Heart right ventricle (tissue), 16 donors: Measurements from ENCODE around the gene NGEF. TPM values are rescaled to one million over a fixed set of nuclear protein-coding genes. Genes with fewer than 3 reads are reported as not detected.

Source experiments
- ATAC-seq, 8 donors: fragments of 200-7000 bp; cut with Tn5 transposase; one replicate each; pipeline ENCODE4 v1.9.1; 2020; ENCODE audit warnings: mild to moderate bottlenecking in 8 of 8, moderate library complexity in 8 of 8, moderate number of reproducible peaks in 1 of 8
- DNase-seq, 2 donors: peaks; one replicate each; pipeline ENCODE4 v3.0.0-alpha.2; 2020
- H3K27ac ChIP-seq, 10 donors: fragments of 200-600 bp; sonication (generic) in 2 of 10; one replicate each; pipeline versions ENCODE4 v1.5.0 to v1.8.0; 2020 to 2022; ENCODE audit warnings: mild to moderate bottlenecking in 3 of 10
- H3K27me3 ChIP-seq, 7 donors: fragments of 200-600 bp; one replicate each; pipeline ENCODE4 v1.8.0; 2021 to 2022; ENCODE audit warnings: mild to moderate bottlenecking in 2 of 7
- H3K36me3 ChIP-seq, 9 donors: fragments of 200-600 bp; sonication (generic) in 1 of 9; one replicate each; pipeline versions ENCODE4 v1.5.0 to v1.8.0; 2020 to 2022; ENCODE audit warnings: mild to moderate bottlenecking in 2 of 9
- H3K4me1 ChIP-seq, 9 donors: fragments of 200-600 bp; sonication (generic) in 1 of 9; one replicate each; pipeline versions ENCODE4 v1.5.0 to v1.8.0; 2020 to 2022; ENCODE audit warnings: mild to moderate bottlenecking in 4 of 9
- H3K4me3 ChIP-seq, 10 donors: fragments of 200-600 bp; sonication (generic) in 2 of 10; one replicate each; pipeline versions ENCODE4 v1.5.0 to v1.8.0; 2020 to 2022; ENCODE audit warnings: mild to moderate bottlenecking in 7 of 10, moderate library complexity in 2 of 10
- H3K9me3 ChIP-seq, 11 donors: fragments of 200-600 bp in 10 of 11; sonication (generic) in 2 of 11; one replicate each; pipeline versions ENCODE4 v1.5.0 to v1.8.0; 2013 to 2022; ENCODE audit warnings: mild to moderate bottlenecking in 2 of 11, control low read depth in 1 of 11, moderate library complexity in 1 of 11
- WGBS, 2 donors: extraction: QIAGEN DNeasy Blood & Tissue Kit; methylation state at CpG; one replicate each; pipeline ENCODE4 v1.1.7; 2013; ENCODE audit warnings: inconsistent platforms in 1 of 2; 5-methylcytosine and 5-hydroxymethylcytosine counted together
- intact Hi-C, 10 donors: fragments of 100-400 bp; cut with DNase I; formaldehyde crosslinking; loops; one replicate each; pipeline versions ENCODE4 v1.11.1 to v1.14.2; 2022
- polyA plus RNA-seq, 2 donors: library from polyadenylated mRNA; stranded (reverse); fragments of 200-250 nt; gene quantifications; one replicate each; pipeline ENCODE4 v1.2.3, GENCODE V29; 2013
- total RNA-seq, 10 donors: library from RNA; stranded (reverse); fragmentation: NEBNext Ultra II Directional in 3 of 10; extraction: Animal tissue kit (Norgen Biotek cat#: 25700) in 3 of 10; gene quantifications; one replicate each; pipeline versions ENCODE4 v1.2.1 to v1.2.4, GENCODE V29; 2021 to 2023
- TF ChIP-seq, protein P1 (sequence below), 9 donors: fragments of 200-600 bp; sonication (generic) in 2 of 9; IDR thresholded peaks; one replicate each; pipeline versions ENCODE4 v1.5.0 to v1.8.0; 2021 to 2022; ENCODE audit warnings: antibody characterized with exemption in 9 of 9, mild to moderate bottlenecking in 5 of 9, moderate library complexity in 1 of 9
- donor health status: Arrhythmogenic right ventricular cardiomyopathy.
- donor health status: ischemic (EF 13 %, LVEDD 7.1; RV severe dilation, severe dysfunction).
- donor health status: healthy with polysubstance abuse.
- donor health status: DM: no; HTN: yes; CAD: no.
- donor health status: DM: no; HTN: no; CAD: no.
- donor health status: ischemic (EF 25% LVEDD 6.9; RV normal size, moderate dysfunction).
- donor health status: ischemic (EF 25% LVEDD 5.7; RV mildly dilated, moderate dysfunction).
- donor health status: healthy.
- donor health status: DM: yes; HTN: yes; CAD: no.
- donor health status: Ischemic cardiomyopathy.
- donor health status: ischemic (EF 35%, LVEDD 5.7; RV mildly dilated, moderate dysfunction).
- donor health status: nonischemic (EF 11% LVEDD 7.7; RV severe dilation, severe dysfunction).
- donor health status: DM: yes; HTN: yes; CAD: no.
- donor health status: PGD.
- donor health status: ischemic (EF 29% LVEDD 5.4; RV normal size, mild dysfunction).
- donor health status: nonischemic (EF 23%, LVEDD 6.1; RV moderate dilation, normal function).

Gene NGEF
- total and polyA plus RNA-seq, 12 donors = 0.27 to 0.75 (median 0.54) TPM; not detected in 3

DNA sequence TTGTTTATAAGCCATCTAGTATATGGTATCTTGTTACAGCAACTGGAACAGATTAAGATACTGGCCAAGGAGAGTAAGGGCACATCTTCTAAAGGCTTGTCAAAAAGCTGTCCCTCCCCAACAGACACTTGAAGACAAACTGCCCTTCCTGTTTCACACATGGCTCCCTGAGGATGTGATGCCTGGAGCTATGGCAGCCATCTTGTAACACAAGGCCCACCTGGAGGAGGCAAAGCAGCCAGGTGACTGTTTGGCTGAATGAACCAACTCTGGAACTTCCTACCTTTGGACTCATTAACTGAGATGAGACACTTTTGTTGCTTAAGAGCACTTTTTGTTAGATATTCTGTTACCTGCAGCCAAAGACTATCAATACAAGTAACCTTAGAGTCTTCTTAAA is 88.6 kb downstream of the NGEF start:
- Histone ChIP-seq H3K4me1 (peaks cover 0 to 23% (median 14%) of the 10 kb centered on the region in 9 donors), H3K9me3 (peaks cover 0 to 6% (median 0%) of the 10 kb centered on the region in 11 donors), H3K4me3 (no peak overlapping the region), H3K27ac (no peak overlapping the region), H3K36me3 (no peaks in the 10 kb centered on the region), H3K27me3 (peaks cover 23 to 85% (median 76%) of the 10 kb centered on the region in 7 donors)
- DNase-seq (no peak), ATAC-seq (no peak)
- TF ChIP-seq, protein P1, sequence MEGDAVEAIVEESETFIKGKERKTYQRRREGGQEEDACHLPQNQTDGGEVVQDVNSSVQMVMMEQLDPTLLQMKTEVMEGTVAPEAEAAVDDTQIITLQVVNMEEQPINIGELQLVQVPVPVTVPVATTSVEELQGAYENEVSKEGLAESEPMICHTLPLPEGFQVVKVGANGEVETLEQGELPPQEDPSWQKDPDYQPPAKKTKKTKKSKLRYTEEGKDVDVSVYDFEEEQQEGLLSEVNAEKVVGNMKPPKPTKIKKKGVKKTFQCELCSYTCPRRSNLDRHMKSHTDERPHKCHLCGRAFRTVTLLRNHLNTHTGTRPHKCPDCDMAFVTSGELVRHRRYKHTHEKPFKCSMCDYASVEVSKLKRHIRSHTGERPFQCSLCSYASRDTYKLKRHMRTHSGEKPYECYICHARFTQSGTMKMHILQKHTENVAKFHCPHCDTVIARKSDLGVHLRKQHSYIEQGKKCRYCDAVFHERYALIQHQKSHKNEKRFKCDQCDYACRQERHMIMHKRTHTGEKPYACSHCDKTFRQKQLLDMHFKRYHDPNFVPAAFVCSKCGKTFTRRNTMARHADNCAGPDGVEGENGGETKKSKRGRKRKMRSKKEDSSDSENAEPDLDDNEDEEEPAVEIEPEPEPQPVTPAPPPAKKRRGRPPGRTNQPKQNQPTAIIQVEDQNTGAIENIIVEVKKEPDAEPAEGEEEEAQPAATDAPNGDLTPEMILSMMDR (IDR thresholded peaks at IDR 0.05) = no peak
- intact Hi-C loops = no loop called here

DNA sequence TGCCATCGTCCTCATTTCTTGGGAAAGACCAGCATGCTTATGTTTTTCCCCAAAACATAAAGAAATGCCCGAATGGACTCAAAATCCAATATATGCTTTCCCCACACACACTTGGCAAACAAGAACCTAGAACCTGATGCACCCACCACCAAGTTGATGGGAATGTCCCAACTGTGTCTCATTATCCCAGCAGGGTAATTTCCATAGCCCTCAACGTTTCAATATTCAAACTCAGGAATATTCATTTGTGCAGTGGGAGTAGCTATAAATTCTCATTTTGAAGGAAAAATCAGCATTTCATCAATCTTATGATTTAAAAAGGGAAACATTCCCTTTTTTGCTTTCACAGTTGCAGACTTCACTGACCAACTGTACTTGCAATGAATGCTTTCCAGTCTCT is 92.3 kb downstream of the NGEF start:
- Histone ChIP-seq H3K27ac (no peak overlapping the region), H3K36me3 (no peaks in the 10 kb centered on the region), H3K4me3 (no peak overlapping the region), H3K4me1 (no peaks in the 10 kb centered on the region), H3K27me3 (peaks cover 0 to 89% (median 77%) of the 10 kb centered on the region in 7 donors), H3K9me3 (peaks cover 0 to 6% (median 0%) of the 10 kb centered on the region in 11 donors)
- intact Hi-C loops = no loop called here
- ATAC-seq (no peak), DNase-seq (no peak)
- WGBS, 2 donors = 69 to 72% methylated on average over 3 of the region's 3 CpGs
- TF ChIP-seq, protein P1 (IDR thresholded peaks at IDR 0.05) = no peak

DNA sequence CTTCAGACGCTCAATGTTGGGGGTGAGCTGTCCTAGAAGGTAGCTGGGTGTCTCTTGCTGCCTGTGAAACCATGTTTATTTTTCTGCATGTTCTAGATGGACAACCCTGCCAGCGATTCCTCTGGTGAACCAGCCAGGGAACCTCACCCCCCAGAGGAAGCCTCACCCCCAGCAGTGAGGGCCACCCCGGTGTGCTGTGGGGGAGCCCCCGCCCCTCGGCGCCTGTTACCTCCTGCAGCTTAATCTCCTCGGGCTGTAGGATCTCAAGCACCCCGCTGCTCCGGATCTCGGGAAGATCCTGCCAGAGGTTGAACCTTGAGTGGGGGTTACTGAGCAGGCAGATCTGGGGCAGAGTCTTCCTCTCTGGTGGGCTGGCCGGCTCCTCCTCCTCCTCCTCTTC is 93.0 kb downstream of the NGEF start:
- H3K27ac ChIP-seq = no peak overlapping the region
- 42 to 49% methylated on average over 11 of the region's 11 CpGs for WGBS, 2 donors
- DNase-seq (no peak), ATAC-seq (no peak)
- H3K4me1 ChIP-seq = no peaks in the 10 kb centered on the region
- no peaks in the 10 kb centered on the region for H3K36me3 ChIP-seq
- TF ChIP-seq, protein P1 (IDR thresholded peaks at IDR 0.05) = no peak
- intact Hi-C loops = no loop called here
- H3K9me3 ChIP-seq = peaks cover 0 to 6% (median 0%) of the 10 kb centered on the region in 11 donors
- peaks cover 0 to 86% (median 70%) of the 10 kb centered on the region in 7 donors for H3K27me3 ChIP-seq
- H3K4me3 ChIP-seq = peak overlapping the region in 1 of 10 donors; percentile 17

DNA sequence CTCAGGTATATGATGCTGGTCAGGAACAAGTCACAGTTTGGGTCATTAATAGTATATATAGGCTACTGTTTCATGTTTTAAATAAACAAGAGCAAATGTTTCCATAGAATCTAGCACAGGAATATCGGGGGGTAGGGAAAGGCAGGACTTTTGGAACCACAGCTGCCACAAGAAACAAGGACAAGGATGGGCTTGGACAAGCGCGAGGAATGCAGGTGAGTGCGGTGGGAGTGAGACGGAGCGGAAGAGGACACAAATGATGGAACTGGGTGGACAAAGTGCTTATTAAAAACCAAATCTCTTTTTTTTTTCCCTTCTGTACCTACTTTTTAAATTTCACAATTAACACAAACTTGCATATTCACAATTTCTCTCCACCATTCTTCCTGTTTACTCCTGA is 93.9 kb downstream of the NGEF start:
- Histone ChIP-seq H3K36me3 (no peaks in the 10 kb centered on the region), H3K4me3 (no peak overlapping the region), H3K4me1 (no peaks in the 10 kb centered on the region), H3K27me3 (peaks cover 0 to 84% (median 67%) of the 10 kb centered on the region in 7 donors), H3K9me3 (peaks cover 0 to 2% (median 0%) of the 10 kb centered on the region in 11 donors), H3K27ac (no peak overlapping the region)
- intact Hi-C loops = no loop called here
- no peak for ATAC-seq
- TF ChIP-seq, protein P1 (IDR thresholded peaks at IDR 0.05) = no peak
- WGBS, 2 donors = 92 to 96% methylated on average over 6 of the region's 6 CpGs
- DNase-seq = no peak
